ENCODE data around the gene CLK1.

The CLK1 gene

DNA sequence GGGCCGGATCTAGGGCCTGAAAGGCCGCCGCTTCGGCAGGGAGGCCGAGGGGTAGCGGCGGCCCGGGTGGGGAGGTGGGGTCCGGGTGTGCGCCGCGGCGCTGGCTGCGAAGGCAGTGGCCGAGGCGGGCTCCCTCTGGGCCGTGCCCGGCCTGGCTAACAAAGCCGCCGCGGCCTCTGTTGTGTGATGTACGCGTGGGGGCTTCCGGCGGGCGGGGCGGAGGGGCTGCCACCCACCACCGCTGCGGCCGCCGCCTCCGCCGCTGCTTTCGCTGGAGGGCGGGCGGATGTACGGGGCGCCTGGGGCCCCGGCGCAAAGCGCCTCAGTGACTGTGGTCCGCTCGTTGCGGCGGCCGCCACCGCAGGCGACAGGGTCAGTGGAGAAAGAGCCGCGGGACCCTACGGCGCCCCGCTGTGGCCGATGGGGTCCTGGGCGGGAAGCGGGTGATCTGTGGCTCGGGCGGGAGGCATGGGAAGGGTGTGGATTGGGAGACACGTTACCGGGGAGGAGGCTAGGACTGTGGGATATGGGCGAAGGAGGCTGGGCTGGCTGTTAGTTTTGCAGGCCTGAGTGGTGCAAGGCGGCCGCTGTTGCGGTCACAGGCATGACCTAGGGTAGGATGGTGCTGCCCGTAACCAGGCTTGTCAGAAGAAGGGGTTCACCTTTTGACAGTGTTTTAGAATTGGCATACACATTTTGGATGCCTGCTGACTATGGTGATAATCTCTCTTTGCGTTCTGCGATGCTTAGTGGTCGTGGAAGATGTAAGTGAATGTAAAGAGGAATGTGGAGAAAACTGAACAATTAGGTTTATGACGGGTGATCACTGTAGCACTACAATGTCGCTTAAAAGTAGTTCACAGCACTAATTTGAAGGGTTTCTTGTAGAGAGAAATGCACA is 52.1 kb downstream of the CLK1 start:
- H3K9ac ChIP-seq: peak overlapping the region; percentile 97
- TF ChIP-seq Cebpa-rat (IDR thresholded peaks at IDR 0.05): no peak
- no peaks in the 10 kb centered on the region for H3K9me3 ChIP-seq
- H3K27me3 ChIP-seq: no peaks in the 10 kb centered on the region
- peaks cover 31% of the 10 kb centered on the region for H3K4me1 ChIP-seq
- peak overlapping the region; percentile 98 for H3K27ac ChIP-seq
- H3K4me3 ChIP-seq: peak overlapping the region; percentile 89
- peak overlapping the region; percentile 85 for H3K4me2 ChIP-seq
- peaks cover 43% of the 10 kb centered on the region for H3K36me3 ChIP-seq
- peaks cover 56% of the 10 kb centered on the region for H4K20me1 ChIP-seq

DNA sequence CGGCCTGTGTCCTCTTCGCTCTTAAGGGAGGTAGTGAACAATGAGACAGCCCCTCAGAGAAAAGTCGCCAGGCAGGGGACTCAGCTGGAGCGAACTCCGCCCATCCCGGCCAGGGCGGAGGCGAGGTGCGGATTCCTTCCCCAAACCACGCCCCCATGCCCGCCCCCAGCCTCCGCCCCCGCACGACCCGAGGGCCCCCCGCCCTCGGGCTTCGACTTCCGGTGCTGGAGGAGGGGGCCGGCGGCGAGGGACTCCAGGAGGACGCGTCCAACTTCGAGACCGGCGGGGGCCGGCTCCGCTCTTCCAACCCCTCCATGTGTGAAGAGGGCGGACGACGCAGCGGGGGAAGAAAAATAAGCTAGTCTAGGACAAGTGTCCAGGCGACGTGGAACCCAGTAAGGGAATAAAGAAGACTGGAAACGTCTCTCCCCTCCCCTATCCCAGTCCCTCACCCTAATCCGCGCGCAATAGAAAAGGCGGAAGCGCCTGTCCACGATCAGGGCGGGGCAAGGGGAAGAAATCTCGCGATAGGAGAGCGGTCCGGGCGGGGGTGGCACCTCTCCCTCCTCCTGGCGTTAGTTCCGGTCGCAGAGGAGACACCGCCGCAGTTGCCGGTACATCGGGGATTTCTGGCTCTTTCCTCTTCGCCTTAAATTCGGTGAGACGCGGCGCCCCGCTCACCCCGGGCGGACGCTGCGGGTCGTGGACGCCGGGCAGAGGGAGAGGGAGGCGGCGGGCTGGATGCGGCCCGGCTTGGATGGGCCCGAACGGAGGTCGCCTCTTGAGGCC is 52.9 kb downstream of the CLK1 start, which contains the start of gene BZW1:
BZW1 (plus strand) TSS at position 578 of the 789 bp plus-strand sequence. CDS start 1,308 bp downstream, outside the sequence.
- H3K4me3 ChIP-seq: peak within 1 kb of the TSS; percentile 89
- H3K36me3 ChIP-seq: peaks cover 34% of the 10 kb centered on the region
- H4K20me1 ChIP-seq: peaks cover 48% of the 10 kb centered on the region
- peak within 1 kb of the TSS; percentile 92 for H3K4me2 ChIP-seq
- peaks cover 31% of the 10 kb centered on the region for H3K4me1 ChIP-seq
- peak within 1 kb of the TSS; percentile 97 for H3K9ac ChIP-seq
- TF ChIP-seq Cebpa-rat (IDR thresholded peaks at IDR 0.05): no peak
- peak within 1 kb of the TSS; percentile 98 for H3K27ac ChIP-seq
- no peaks in the 10 kb centered on the region for H3K27me3 ChIP-seq
- H3K9me3 ChIP-seq: no peaks in the 10 kb centered on the region

DNA sequence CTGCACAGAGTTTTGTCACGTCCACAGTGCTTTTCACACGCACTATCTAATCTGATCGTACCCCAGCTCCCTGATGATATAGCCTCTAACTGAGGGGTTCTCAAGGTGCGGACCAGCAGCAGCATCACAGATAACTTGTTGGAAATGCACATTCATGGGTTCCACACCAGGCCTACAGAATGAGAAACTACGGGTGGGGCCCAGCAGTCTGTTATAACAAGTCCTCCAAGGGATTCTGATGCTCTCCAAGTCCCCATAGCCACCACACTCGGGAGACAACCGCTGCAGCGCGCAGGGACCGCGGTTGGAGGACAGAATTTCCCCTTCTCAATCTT is 53.5 kb downstream of the CLK1 start:
- H3K4me2 ChIP-seq: peak overlapping the region; percentile 92
- TF ChIP-seq Cebpa-rat (IDR thresholded peaks at IDR 0.05): no peak
- H3K27ac ChIP-seq: peak overlapping the region; percentile 54
- H3K9me3 ChIP-seq: no peaks in the 10 kb centered on the region
- H3K4me1 ChIP-seq: peaks cover 31% of the 10 kb centered on the region
- H3K27me3 ChIP-seq: no peaks in the 10 kb centered on the region
- H3K4me3 ChIP-seq: peak overlapping the region; percentile 89
- H3K9ac ChIP-seq: peak overlapping the region; percentile 97
- peaks cover 29% of the 10 kb centered on the region for H3K36me3 ChIP-seq
- peaks cover 42% of the 10 kb centered on the region for H4K20me1 ChIP-seq

DNA sequence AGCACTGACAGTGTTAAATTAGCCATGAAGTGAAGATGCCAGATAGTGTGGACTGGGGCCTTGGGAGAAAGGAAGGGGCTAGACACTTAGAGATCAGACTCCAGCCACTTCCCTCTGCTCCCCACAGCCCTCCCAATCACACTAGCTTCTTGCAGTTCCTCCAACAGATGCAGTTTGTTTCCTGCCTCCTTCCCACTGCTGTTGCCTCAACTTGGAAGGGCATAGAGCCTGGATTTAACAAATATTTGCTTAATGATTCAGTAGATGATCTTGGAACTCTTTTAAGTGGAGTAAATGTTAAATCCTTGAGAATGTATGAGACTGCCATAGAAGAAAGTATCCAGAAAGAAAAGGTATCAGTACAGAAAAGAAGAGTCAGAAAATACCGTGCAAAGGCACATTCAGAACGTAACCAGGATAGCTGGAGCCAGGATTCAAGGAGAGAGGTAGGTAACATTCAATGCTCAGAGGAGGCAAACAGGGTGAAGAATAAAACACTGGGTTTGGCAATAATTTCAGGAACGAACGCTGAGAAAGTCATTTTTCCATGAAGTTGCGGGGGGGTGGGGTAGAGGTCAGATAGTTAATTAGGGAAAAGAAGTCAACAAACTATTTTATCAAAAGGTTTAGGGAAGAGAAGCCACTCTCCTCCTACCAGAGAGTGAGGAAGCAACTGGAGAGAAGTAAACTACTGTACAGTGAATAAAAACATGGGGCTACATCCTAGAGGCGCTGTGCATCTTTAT is 54.0 kb downstream of the CLK1 start:
- peak overlapping the region; percentile 54 for H3K27ac ChIP-seq
- H3K36me3 ChIP-seq: peaks cover 23% of the 10 kb centered on the region
- H4K20me1 ChIP-seq: peaks cover 37% of the 10 kb centered on the region
- H3K4me3 ChIP-seq: peak overlapping the region; percentile 89
- no peaks in the 10 kb centered on the region for H3K27me3 ChIP-seq
- peaks cover 31% of the 10 kb centered on the region for H3K4me1 ChIP-seq
- H3K4me2 ChIP-seq: peak overlapping the region; percentile 92
- H3K9me3 ChIP-seq: no peaks in the 10 kb centered on the region
- no peak for TF ChIP-seq Cebpa-rat (IDR thresholded peaks at IDR 0.05)
- peak overlapping the region; percentile 97 for H3K9ac ChIP-seq

DNA sequence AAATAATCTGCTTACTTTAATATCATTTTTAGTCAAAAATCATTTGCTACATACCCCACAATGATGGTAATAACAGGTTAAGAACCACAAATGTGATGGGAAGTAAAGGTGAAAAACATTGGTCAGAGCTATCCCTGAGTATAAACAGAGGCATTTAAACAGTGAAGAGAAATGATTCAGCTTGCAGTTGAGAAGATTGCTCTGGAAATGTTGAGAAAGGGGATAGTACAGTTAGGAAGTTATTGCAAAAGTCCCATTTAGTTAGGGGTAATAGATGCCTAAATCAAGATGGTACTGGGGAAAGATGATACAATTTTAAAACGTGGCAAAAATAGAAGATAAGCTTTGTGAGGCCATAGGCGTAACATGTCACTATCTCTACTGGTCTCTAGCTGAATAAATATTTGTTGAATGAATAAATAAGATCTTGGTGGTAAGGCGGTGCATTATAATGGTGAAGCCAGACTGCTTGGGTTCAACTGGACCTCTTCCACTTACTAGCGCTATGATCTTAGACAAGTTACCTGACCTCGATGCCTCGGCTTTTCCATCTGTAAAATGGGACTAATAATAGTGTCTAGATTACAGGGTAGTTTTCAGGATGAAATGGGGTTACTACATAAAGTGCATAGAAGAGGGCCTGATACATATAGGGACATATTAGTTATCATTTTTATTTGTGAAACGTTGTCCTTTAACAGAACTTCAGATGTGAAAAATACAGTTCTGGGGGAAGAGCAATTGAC is 54.8 kb downstream of the CLK1 start:
- Histone ChIP-seq H4K20me1 (peaks cover 29% of the 10 kb centered on the region), H3K4me3 (no peak overlapping the region), H3K9ac (no peak overlapping the region), H3K27ac (no peak overlapping the region), H3K4me2 (peak overlapping the region; percentile 92; the same call in 1 of the 2 replicates), H3K9me3 (no peaks in the 10 kb centered on the region), H3K27me3 (no peaks in the 10 kb centered on the region), H3K4me1 (peaks cover 31% of the 10 kb centered on the region), H3K36me3 (peaks cover 16% of the 10 kb centered on the region)
- no peak for TF ChIP-seq Cebpa-rat (IDR thresholded peaks at IDR 0.05)
